Right renal pelvis (tissue), 4 donors: ENCODE measurements around the gene ZNF692. TPM values are rescaled to one million over a fixed set of nuclear protein-coding genes. Genes with fewer than 3 reads are reported as not detected.
"Not testable (repeated sequence)": the region's sequence is repeated elsewhere in the genome, so short reads cannot be mapped to it uniquely, and the experiment has no call there.

ENCODE experiments used
- DNase-seq, 4 donors: peaks; one replicate each; pipeline ENCODE4 v3.0.0-alpha.2; 2013; ENCODE audit warnings: low read depth in 4 of 4, low spot score in 3 of 4, missing footprints in 1 of 4
- polyA plus RNA-seq, 4 donors: library from polyadenylated mRNA; unstranded; fragments of 120-200 nt; gene quantifications; one replicate each; pipeline ENCODE4 v1.2.1, GENCODE V29; 2013; ENCODE audit not compliant: insufficient read length in 4 of 4

Gene ZNF692
- polyA plus RNA-seq, 4 donors = 36.9 to 51.5 (median 43.7) TPM

- not testable (repeated sequence) for DNase-seq
These were observed 23.5 kb upstream of the ZNF692 start for GRCh38 chr1:248882427-248882826.

DNA sequence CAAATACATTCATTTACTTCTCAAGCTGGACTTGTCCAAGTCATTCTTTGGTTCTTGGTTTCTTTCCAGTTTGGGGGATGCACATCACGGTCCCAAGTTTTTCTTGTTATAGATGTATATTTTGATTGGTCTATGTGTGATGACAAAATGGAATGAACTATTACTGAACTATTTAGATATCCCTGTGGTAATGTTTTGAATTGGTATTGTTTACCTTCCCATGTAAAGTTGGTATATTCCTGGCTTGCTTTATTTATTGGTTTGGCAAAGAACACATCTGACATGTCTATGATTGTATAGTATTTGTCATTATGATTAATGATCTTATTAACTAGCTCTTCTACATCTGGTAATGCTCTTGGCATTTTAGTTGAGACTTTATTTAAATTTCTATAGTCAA lies 22.4 kb upstream of the ZNF692 start:
- no peak for DNase-seq

DNA sequence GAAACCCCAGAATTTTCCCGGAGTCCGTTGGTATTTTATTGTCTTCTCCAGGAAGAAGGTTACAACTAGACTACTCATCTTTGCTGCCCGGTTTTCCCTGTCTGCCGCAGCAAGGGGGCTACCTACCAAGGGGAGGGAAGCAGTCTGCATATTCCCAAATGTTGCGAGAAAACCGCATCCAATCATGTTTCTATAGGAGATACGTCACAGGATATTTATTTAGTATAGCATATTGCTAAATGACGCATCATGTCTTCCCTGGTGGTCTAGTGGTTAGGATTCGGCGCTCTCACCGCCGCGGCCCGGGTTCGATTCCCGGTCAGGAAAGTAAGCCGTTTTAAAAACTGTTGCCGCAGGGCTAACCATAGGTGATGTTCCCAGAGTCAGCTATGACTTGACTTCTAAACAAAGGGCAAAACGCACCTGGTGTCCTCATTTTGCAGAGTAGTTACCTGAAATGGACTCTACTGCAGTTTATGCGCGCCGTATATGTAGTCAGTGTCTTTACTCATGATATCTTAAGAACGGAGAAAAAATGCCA lies 15.2 kb upstream of the ZNF692 start:
- peak; percentile 82 to 86 (median 82) for DNase-seq

GRCh38 chr1:248873409-248873992 lies 14.6 kb upstream of the ZNF692 start:
- DNase-seq = peak; percentile 91 to 95 (median 94)

DNA sequence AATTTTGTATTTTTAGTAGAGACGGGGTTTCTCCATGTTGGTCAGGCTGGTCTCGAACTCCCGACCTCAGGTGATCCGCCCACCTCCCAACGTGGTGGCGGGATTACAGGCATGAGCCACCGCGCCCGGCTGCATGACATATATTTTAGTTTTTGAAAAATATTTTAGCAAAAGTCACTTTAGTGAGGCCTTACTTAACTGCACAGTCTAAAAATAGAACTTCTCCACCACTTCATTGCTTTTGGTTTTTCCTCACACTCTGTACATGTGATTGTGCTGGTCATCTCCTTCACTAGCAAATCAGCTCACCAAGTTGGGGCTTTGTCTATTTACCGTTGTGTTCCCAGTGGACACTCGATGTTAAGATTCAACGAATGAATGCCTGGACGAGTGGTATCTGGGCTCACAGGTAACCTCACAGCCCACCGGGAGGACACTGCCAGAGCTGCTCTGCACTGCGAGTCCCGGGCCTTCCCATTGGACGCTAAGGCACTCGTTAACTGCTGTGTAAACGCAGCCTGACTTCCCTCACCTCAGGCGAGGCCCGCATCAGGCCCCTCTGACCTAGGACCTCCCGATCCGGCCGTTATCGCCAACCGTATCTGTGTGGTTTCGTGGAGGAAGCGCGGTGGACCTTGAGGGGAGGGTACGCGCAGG lies 14.0 kb upstream of the ZNF692 start:
- peak in 3 of 4 donors; percentile 60 to 61 (median 61) for DNase-seq

GRCh38 chr1:248871837-248872401 lies 13.0 kb upstream of the ZNF692 start:
- no peak for DNase-seq

DNA sequence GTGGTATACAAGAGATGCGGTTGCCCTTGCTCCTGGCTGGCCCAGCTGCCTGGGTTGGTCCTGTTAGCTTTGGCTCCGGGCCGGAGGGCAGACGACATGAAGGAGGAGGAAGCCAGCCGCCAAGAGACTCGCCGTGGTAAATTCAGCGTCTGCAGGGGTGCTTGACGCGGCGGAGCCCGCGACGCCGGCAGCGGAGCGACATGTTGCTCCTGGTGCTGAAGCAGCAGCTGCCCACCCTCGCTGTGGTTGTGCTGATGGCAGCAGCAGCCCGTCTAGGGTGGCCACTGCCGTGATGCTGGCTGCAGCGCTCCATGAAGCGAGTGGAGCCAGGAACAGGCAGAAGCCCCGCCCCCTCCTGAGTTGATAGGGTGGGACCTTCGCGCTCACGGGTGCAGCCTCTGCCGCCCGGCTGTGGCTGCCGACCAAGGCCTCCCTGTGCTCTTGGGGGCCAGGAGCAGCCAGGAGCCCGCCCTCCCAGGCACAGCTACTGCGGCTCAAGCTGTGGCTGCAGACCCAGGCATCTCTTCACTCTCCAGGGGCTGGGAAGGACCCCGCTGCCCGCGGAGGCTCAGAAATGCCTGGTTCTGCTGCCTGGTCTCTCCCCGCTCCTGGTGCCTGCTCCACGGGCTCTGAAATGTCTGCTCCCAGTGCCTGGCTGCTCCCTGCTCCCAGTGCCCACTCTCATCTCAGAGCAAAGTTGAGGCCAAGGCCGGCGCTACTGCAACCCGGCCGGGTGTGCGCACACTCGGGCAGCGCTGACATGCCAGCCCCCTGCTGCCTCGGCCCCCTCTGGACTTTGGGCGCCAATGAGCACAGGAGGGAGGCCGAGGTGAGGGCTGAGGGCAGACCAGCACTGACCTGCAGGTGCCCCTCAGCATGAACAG lies 4.4 kb upstream of the ZNF692 start:
- DNase-seq = peak in 2 of 4 donors; percentile 68 to 71

DNA sequence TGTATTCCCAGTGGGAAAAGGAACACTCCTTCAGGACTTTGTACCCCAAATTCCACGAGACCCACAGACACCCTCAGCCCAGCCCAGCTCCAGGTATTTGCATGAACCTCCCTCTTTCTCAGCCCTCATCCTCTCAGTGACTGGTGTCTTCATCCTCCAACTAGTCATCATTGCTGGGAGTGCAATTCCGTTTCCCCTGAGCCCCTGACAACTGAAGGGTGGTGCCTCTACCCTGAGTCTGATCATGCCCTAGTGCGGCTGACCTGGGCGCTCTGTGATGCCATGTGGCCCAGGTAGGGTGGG lies 3.8 kb upstream of the ZNF692 start:
- DNase-seq = no peak

GRCh38 chr1:248861616-248862015 lies 2.7 kb upstream of the ZNF692 start:
- DNase-seq = no peak

- no peak for DNase-seq
These were observed 1.1 kb upstream of the ZNF692 start for GRCh38 chr1:248860007-248860406.

- peak in 2 of 4 donors; percentile 40 to 51 for DNase-seq
These were observed 592 bp downstream of the ZNF692 start for GRCh38 chr1:248858096-248858890.

GRCh38 chr1:248857749-248858095 lies 1.2 kb downstream of the ZNF692 start:
- DNase-seq = no peak

- DNase-seq = no peak
These were observed 1.7 kb downstream of the ZNF692 start for GRCh38 chr1:248857201-248857600.

GRCh38 chr1:248856176-248856575 lies 2.7 kb downstream of the ZNF692 start:
- DNase-seq = no peak

- no peak for DNase-seq
These were observed 3.3 kb downstream of the ZNF692 start for GRCh38 chr1:248855580-248855979.

GRCh38 chr1:248853663-248854375 lies 5.1 kb downstream of the ZNF692 start:
- DNase-seq = no peak

- DNase-seq = no peak
These were observed 6.1 kb downstream of the ZNF692 start for GRCh38 chr1:248852481-248853405.

- DNase-seq = no peak
These were observed 7.5 kb downstream of the ZNF692 start for GRCh38 chr1:248851390-248851789.
